ENCODE measurements around the gene AGAP1.
A peak's percentile ranks its signal among the peaks of the same experiment; 100 is the strongest.

AGAP1 gene

DNA sequence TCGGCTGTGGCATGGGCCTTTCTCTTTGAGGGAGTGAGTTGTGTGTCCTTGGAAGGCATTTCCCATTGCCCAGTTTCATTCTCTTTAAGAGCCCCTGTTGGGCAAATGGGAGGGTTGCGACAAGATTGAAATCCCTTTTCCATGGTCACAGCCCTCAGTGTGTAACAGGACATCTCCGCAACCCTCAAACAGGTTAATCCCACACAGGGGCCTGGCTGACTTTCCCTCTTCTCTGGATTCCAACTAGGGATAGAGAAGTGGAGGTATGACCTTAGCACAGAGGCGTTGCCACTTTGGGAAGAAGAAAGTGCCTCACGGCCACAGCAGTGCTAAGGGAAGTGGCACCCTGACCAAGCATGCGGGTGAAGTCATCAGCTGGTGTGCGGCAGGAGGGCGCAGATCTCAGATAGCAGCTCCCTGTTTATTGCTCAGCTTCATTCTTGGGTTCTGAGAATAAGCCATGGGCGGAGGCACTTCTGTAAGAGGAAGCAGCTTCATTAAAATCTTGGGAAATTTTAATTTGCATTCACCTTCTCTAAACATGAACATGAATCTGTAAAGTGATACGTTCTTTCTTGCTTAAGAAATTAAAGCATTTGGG is 417.9 kb downstream of the AGAP1 start:
- no peak for DNase-seq
- in situ Hi-C loops (cut with MboI; ENCODE audit: low pct_unique_long_range_greater_than_20kb, low sequenced_read_pairs): no loop called here

DNA sequence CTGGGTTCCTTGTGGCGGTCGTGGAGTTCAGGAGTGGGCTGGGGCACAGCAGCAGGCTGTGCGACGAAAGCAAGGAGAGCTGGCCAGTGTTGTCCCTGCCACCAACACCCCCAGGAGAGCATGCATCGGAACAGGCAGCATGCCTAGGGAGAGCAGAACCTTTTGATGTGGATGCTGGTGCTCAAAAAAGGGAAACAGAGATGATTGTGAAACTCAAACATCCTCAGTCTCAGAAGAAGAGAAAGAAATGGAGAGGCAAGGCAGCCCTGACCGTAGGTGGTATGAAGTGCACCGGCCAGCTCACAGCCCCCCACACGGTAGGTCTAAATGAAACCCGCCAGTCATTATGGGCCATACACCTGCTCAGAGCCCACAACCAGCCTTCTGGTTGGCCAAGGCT is 420.9 kb downstream of the AGAP1 start:
- in situ Hi-C loops (cut with MboI; ENCODE audit: low pct_unique_long_range_greater_than_20kb, low sequenced_read_pairs): no loop called here
- no peak for DNase-seq

DNA sequence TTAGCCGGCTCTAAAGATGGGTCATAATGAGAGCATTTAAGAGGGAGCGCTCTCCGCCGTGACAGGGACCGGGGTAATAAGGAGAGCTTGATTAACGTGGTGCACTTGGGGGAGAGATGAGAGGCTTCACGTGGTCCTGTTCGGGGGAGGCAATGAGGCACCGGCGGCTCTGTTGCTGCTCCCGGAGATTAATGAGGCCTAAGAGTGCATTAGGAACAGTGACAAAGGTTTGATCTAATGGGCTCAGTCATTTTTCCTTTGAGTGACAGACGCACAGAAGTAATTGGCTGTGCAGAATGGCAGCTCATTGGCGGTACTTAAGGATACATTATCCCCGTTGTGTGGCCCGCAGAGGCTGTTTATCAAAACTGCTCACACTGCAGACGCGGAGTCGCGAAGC is 423.7 kb downstream of the AGAP1 start:
- no peak for DNase-seq
- in situ Hi-C loops (cut with MboI; ENCODE audit: low pct_unique_long_range_greater_than_20kb, low sequenced_read_pairs): no loop called here

DNA sequence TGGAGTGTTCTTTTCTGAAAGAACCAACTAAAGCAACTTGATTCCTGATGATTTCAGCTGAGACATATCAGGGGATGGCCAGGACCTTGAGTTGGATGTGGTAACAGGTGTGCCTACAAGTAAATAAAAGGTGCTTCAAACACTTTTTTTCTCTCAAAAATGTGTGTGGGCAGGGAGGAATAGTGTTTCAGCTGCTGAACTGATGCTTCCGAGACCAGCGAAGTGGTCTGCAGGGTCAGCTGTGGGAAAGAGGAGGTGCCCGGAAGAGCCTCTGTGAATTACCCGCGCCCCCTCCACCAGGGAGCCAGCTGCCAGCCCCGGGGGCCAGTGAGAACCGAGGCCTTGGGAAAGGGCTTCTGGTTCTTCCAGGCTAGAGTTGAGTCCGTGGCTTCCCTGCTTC is 425.0 kb downstream of the AGAP1 start:
- in situ Hi-C loops (cut with MboI; ENCODE audit: low pct_unique_long_range_greater_than_20kb, low sequenced_read_pairs): no loop called here
- DNase-seq: no peak

DNA sequence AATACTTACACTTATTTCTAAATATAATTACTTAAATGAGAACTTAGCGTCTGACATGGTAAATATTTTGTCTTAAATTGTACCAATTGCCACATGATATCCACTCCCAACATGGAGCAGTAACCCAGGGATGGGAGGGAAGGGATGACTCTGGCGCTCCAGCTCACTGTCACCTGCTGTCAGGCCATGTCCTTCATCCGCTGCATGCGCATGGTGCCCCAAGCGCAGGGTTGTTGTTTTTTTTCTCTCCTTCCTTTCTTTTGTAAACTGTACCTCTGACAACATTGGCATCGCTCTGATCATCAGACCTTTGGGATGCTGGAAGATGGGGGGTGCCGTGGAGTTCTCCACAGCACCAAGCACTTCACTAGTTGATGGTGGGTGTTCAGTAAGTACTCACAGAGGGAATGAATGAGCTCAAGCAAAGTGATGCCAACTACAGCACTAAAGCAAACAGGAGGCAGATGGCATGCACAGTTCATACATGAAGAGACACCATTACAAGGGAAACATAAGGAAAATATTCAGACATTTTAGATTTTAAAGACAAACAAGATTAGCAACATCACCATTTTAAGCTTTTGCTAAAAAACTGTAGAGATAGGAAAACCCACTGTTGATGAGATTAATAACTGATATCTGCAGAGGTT is 426.5 kb downstream of the AGAP1 start:
- in situ Hi-C loops (cut with MboI; ENCODE audit: low pct_unique_long_range_greater_than_20kb, low sequenced_read_pairs): no loop called here
- no peak for DNase-seq

DNA sequence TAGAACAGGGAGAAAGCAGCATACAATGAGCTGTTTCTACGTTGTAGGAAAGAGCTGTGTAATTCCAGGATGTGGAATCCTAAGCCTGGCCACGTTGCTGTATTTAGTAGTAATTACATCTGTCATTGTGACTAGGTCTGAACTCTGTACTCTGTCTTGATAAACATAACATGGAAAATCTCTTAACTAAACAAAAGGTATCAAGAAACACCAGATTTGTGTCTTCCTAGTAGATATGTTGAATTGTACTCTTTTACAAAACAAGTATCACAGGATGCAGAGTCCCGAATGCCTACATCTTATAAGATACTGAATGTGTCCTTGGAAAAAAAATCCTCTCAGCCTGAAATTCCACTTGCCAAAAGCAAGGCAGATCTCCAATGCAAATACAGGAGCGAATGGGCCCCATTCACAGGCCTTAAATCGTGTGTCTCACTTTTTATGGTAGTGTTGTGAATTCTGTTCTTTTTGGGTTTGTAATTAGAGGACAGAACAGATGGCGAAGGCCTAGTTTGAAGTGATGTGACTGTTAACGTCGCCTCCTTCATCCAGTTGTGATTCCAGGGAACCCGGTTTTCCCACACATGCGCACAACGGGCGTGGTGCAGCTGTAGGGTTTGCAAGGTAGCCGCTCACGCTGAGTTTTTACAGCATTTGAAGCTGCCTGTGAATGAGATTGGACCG is 427.8 kb downstream of the AGAP1 start:
- in situ Hi-C loops (cut with MboI; ENCODE audit: low pct_unique_long_range_greater_than_20kb, low sequenced_read_pairs): no loop called here
- no peak for DNase-seq

DNA sequence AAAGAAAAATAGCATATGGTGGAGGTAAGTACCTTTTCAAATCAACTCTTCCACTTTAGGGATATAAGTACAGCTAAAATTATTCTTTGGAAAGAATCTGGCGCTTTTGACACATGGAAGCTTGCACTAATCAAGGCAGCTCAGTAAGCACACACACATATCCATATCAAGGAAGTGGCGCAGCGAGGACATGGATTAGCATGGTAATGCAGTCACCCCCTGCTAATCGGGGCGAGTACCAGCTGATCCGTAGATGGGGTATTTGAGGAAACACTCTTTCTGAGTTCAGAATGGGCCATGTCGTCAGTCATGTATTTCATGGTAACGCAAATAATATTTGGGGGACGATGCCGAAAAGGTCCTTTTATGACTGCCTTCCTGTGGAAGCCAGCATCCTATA is 429.0 kb downstream of the AGAP1 start:
- in situ Hi-C loops (cut with MboI; ENCODE audit: low pct_unique_long_range_greater_than_20kb, low sequenced_read_pairs): no loop called here
- DNase-seq: no peak

DNA sequence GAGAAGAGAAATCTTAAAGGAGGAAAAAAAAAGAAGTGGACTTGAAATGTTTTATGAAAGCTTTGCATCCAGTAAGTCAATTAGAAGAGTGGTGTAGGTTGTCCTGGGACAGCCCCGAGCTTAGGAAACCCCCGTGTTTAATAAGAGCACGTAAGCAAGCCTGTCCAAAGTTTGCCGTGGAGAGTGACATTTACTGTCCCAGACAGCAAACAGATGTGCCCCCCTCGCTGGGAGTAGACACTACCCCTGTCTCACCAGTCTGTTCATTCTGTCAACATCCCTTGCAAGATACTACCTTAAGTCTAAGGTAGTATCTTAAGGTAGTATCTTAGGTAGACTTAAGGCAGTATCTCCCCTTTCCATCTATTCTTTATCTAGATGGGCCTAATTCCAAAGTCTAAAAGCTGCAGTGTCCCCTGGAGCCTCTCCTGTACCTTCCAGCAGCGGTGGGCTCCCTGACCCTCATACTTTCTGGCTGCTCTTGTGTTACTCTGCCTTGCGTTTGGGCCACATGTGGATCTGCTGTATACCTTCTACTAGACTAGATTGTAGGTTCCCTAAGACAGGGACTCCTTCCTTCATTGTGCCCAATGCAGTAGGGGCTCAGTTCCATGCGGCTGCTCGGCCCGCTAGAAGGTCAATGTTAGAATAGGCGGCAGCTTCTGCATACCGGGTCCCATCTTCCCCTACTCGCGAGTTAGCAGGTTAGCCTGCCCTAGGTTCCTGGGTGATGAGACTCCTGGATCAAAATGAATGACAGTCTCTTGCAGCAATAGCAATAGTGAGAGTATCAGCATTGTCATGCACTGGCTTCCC is 430.2 kb downstream of the AGAP1 start:
- DNase-seq: no peak
- in situ Hi-C loops (cut with MboI; ENCODE audit: low pct_unique_long_range_greater_than_20kb, low sequenced_read_pairs): no loop called here

DNA sequence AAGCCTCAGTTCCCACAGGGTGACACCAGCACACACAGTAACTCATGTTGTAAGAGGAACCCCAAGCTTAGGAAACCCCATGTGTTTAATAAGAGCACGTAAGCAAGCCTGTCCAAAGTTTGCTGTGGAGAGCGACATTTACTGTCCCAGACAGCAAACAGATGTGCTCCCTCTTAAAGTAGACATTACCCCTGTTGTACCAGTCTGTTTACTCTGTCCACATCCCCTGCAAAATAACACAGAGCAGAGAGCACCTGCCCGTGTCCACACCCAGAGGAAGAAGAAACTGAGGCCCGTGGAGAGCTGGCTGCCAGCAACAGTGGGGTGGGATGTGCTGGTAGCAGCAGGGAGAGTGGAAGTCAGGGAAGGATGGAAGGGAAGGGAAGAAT is 430.8 kb downstream of the AGAP1 start:
- in situ Hi-C loops (cut with MboI; ENCODE audit: low pct_unique_long_range_greater_than_20kb, low sequenced_read_pairs): no loop called here

DNA sequence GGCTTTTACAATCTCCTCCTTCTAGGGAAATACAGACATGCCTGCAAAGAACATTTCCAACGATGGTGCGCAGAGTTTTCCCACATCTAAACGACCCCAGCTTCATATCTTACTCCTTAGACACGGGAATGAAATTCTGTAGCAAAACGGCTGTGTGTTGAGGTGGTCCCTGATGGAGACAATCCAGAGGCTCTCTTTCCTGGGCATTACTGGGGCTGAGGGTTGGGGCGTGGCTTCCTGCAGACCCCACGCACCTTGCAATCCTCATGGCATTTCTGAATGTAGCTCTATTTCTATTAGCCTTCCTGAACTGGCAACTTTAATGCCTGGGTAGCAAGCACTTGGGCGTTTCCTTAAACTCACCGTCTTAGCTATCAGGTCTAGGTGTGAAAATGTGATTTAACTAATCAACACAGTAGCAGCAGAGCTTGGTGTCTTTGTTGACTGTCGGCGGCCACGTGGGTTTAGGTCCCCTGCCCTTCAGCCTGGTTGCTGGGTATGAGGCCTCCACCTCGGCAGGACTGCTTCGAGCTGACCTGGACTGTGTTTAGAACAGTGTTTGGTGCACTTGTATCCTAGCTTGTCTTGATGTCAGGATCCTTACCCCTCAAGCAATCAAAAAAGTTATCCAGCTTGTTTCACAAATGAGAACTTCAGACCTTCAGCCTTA is 431.5 kb downstream of the AGAP1 start:
- in situ Hi-C loops (cut with MboI; ENCODE audit: low pct_unique_long_range_greater_than_20kb, low sequenced_read_pairs): no loop called here
- no peak for DNase-seq

More for the DNA sequence above, 430.8 kb downstream of the AGAP1 start:
- no peak for DNase-seq

DNA sequence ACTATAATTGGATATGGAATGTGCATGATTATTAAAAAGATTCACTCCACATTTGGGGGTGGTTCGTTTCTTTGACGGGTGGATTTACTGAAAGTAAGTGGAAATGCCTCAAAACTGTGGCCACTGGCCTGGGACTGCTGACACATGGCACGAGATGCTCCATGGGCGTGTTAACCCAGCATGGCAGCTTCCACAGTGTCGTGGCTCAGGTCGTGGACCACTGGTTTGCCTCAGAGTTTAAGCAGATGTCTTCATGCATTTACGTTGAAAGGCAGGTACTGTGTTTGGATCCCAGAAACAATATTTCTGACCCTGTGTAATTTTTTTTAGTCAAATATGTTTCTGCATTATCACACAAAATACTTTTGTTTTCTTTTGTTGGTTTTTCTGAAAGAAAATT is 432.4 kb downstream of the AGAP1 start:
- DNase-seq: no peak
- in situ Hi-C loops (cut with MboI; ENCODE audit: low pct_unique_long_range_greater_than_20kb, low sequenced_read_pairs): no loop called here

DNA sequence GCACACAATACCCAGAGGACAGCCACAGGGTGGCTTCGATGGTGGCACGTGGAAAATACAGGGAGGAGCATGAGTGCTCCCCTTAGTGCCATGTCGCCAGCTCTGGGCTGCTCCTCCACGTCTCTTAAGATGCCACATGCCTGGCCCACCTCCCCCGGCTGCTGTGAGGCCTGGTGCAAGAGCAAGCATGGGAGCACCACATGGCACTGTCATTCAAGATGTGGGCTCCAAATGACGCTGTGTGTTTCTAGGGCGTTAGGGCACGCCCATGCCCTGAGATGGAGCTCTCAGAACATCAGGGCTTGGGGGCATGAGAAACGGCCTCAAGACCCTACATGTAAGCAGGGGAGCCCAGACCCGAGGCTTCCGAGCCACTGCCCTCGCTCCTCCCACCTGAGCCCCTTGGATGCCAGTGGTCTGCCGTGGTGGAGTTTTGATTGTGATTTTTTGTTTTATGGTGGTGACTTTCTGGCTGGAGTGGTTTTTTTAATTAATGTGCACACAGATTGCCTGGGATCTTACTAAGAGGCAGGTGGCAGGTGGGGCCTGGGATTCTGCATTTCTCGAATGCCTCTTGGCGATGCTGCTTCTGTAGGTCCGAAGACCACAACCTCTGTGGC is 435.0 kb downstream of the AGAP1 start:
- in situ Hi-C loops (cut with MboI; ENCODE audit: low pct_unique_long_range_greater_than_20kb, low sequenced_read_pairs): no loop called here

DNA sequence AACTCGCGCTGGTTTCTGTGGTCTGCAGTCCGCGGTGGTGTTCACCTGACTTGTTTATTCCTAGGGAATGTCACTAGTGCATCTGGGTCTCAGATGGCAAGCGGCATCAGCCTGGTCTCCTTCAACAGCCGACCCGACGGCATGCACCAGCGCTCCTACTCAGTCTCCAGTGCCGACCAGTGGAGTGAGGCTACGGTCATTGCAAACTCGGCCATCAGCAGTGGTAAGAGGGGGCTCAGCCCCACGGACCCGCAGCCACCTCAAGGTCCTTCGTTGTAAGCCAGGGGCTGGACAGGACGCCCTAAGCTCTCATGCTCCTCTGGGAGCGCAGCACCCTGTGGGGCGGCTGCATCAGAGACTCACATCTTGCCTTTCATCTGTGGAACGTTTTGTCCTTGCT is 436.9 kb downstream of the AGAP1 start:
- DNase-seq: no peak
- in situ Hi-C loops (cut with MboI; ENCODE audit: low pct_unique_long_range_greater_than_20kb, low sequenced_read_pairs): no loop called here

More for the DNA sequence above, 435.0 kb downstream of the AGAP1 start:
- no peak for DNase-seq

DNA sequence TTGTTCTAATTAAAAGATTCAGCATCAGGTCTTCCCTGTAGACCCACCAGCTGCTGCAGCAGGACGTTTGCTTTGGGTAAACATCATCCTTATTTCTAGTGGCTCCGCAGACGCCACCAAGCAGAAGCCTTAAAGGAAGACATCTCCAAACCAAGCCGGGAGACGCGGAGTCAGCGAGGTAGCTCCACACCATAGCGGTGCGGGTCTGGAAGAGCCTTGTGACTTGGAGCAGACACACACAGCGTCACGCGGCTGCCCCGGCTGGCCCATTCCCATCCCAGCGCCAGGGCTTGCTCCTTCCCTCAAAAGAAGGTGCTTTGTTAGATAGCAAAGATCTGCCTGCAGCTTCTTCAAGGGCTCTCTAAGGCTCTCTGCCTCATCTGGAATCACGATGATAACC is 437.8 kb downstream of the AGAP1 start:
- in situ Hi-C loops (cut with MboI; ENCODE audit: low pct_unique_long_range_greater_than_20kb, low sequenced_read_pairs): no loop called here
- DNase-seq: no peak

DNA sequence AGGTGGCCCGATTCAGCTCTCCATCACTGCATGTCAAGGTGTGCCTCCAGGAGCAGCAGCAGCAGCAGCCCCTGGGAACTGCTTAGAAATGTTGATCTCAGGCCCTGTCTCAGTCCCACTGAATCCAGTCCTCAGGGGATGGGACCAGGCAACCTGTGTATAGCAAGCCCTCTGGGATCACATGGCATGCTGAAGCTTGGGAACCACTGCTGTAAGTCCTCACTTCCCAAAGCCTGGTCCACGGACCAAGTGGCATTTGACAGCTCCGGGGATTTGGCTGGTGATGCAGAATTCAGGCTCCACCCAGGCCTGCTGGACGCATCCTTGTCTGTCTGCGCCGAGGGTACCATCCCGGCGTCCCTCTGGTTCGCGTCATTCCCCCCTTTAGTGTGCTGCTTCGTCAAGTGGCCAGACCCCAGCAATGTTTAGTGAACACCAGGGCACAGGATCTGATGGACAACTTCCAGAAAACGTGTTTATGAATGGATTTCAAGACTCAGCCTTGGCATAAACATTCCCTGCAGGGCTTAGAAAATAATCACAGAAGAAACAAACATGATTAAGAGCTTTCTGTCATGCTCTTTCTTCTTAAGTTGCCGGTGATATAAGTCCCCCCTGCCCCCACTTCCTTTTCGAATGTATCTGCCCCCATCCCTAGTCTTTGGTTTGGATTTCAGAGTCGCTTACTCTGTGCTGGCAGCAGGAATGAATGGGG is 440.4 kb downstream of the AGAP1 start:
- in situ Hi-C loops (cut with MboI; ENCODE audit: low pct_unique_long_range_greater_than_20kb, low sequenced_read_pairs): no loop called here

DNA sequence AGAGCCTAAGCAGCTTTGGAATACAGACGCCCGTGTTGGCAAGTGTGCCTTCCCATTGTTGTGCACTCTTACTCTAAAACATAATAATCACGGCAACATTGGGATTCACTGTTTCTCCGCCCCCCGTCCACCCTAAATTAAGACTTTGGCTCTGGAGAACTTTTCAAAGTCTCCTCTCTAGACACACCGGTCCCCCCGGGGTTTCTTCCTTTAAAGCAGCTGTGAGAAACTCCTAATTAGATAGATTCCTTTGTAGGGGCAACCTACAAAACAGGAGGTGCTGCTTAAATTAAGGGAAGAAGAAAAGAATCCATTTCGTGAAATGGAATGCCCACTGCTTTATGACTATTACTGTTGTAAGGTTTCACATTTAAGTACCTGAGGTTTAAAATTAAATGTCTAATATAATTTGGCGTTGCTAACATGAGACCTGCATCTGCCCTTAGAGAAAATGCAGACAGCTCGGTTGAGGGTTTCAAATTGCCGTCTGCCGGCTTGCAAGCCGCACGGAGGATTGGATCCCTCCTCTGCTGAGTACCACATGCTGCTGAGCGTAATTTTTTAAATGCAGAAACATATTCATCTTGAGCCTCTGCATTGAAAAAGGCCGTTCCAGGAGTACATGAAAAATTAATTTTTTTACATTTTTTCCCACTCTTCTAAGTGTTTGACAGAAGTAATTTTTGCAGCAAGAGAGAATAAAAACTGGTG is 441.1 kb downstream of the AGAP1 start:
- in situ Hi-C loops (cut with MboI; ENCODE audit: low pct_unique_long_range_greater_than_20kb, low sequenced_read_pairs): no loop called here
- DNase-seq: no peak

More for the DNA sequence above, 440.4 kb downstream of the AGAP1 start:
- no peak for DNase-seq

DNA sequence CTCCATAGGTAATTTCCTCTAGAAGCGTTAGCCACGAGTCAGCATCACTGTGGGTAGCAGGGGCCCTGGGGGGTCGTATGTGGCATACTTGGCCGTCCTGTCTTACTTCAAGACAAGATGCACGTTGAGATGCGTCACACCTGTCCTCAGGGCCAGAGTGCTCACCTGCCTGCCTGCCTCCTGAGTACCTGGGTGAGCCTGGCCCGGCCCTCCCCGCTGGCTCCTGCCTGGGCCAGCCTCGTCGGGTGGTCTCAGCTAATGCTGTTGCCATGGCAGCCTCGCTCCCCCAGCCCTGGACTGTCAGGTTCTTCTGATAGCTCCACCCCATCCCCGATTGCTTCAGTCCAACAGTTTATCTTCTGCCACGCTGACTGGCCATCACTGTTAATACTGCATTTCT is 441.9 kb downstream of the AGAP1 start:
- DNase-seq: no peak
- in situ Hi-C loops (cut with MboI; ENCODE audit: low pct_unique_long_range_greater_than_20kb, low sequenced_read_pairs): no loop called here

DNA sequence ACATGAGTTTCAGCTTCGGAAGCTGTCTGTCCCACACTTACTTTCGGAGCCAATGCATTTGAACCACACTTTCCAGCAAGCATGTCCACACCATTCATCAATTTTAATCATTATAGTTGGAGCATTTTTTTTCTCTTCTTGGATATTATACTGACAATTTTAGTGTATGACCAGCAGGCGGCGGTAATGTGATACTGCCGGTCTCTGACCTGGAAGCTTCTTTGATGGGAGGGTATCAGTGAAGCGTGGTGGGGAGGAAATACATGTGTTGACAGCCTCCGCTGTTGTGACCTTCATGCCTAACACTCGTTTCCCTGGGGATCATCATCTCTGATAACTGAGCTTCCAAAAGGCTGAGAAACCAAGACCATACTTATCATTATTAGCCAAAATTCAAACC is 442.6 kb downstream of the AGAP1 start:
- DNase-seq: peak; percentile 5
- in situ Hi-C loops (cut with MboI; ENCODE audit: low pct_unique_long_range_greater_than_20kb, low sequenced_read_pairs): no loop called here

Measured in KBM-7 (cell line).